GM12872 (cell line): Measurements from ENCODE around the gene CDK10.

ENCODE experiments used
- CTCF ChIP-seq: IDR thresholded peaks from 3 replicates; pipeline ENCODE4 v1.5.1; 2011; ENCODE audit warnings: low read depth, mild to moderate bottlenecking, low read length, moderate library complexity; ENCODE audit not compliant: insufficient read depth

Gene CDK10

GRCh38 chr16:89727406-89728120 lies 41.1 kb downstream of the CDK10 start:
- no peak for TF ChIP-seq CTCF

- TF ChIP-seq CTCF: no peak
Observed at GRCh38 chr16:89729293-89729692, 42.8 kb downstream of the CDK10 start.

- no peak for TF ChIP-seq CTCF
Observed at GRCh38 chr16:89729863-89730593, 43.5 kb downstream of the CDK10 start.

- no peak for TF ChIP-seq CTCF
Observed at GRCh38 chr16:89730610-89731234, 44.2 kb downstream of the CDK10 start.

- TF ChIP-seq CTCF: no peak
Observed at GRCh38 chr16:89732142-89732917, 45.8 kb downstream of the CDK10 start.

- no peak for TF ChIP-seq CTCF
Observed at GRCh38 chr16:89732918-89733242, 46.4 kb downstream of the CDK10 start.

GRCh38 chr16:89733322-89733721 lies 46.8 kb downstream of the CDK10 start:
- TF ChIP-seq CTCF: no peak
